ENCODE measurements around the gene MRFAP1L1.
A peak's percentile ranks its signal among the peaks of the same experiment; 100 is the strongest.

MRFAP1L1 gene

GRCh38 chr4:6697131-6697530 is 12.5 kb downstream of the MRFAP1L1 start:
- ATAC-seq (replicated peaks) (no peak), DNase-seq (no peak)
- peaks cover 11% of the 10 kb centered on the region for H3K36me3 Mint-ChIP-seq (ENCODE audit: insufficient read depth)
- peak overlapping the region; percentile 66 to 68 for H3K4me3 Mint-ChIP-seq
- H3K4me1 Mint-ChIP-seq (ENCODE audit: low read depth in 2 of 2), result peaks cover 65 to 68% of the 10 kb centered on the region in 2 donors
- no peaks in the 10 kb centered on the region for H3K9me3 Mint-ChIP-seq
- peak overlapping the region; percentile 93 to 98 for H3K27ac Mint-ChIP-seq
- H3K27me3 Mint-ChIP-seq, result no peaks in the 10 kb centered on the region

GRCh38 chr4:6696611-6697010 is 13.1 kb downstream of the MRFAP1L1 start:
- DNase-seq, result no peak
- Mint-ChIP-seq H3K4me1 (ENCODE audit: low read depth in 2 of 2) (peaks cover 66 to 67% of the 10 kb centered on the region in 2 donors), H3K27ac (peak overlapping the region; percentile 93 to 98), H3K27me3 (no peaks in the 10 kb centered on the region), H3K36me3 (ENCODE audit: insufficient read depth) (peaks cover 11% of the 10 kb centered on the region), H3K4me3 (peak overlapping the region; percentile 66 to 68), H3K9me3 (no peaks in the 10 kb centered on the region)
- peak; percentile 58 for ATAC-seq (replicated peaks)

- DNase-seq (peak; percentile 47 to 59 (median 52)), ATAC-seq (replicated peaks) (peak; percentile 85)
- peaks cover 14% of the 10 kb centered on the region for H3K36me3 Mint-ChIP-seq (ENCODE audit: insufficient read depth)
- peak overlapping the region; percentile 93 to 98 for H3K27ac Mint-ChIP-seq
- H3K27me3 Mint-ChIP-seq, result no peaks in the 10 kb centered on the region
- H3K4me1 Mint-ChIP-seq (ENCODE audit: low read depth in 2 of 2), result peaks cover 69 to 73% of the 10 kb centered on the region in 2 donors
- H3K9me3 Mint-ChIP-seq, result no peaks in the 10 kb centered on the region
- peak overlapping the region; percentile 66 to 68 for H3K4me3 Mint-ChIP-seq
These were observed 13.7 kb downstream of the MRFAP1L1 start for GRCh38 chr4:6695660-6696610.

- H3K36me3 Mint-ChIP-seq (ENCODE audit: insufficient read depth), result peaks cover 23% of the 10 kb centered on the region
- H3K27ac Mint-ChIP-seq, result peak overlapping the region; percentile 93 to 98
- ATAC-seq (replicated peaks) (peak; percentile 26), DNase-seq (peak in 2 of 3 experiments; percentile 29 to 31)
- H3K4me1 Mint-ChIP-seq (ENCODE audit: low read depth in 2 of 2), result peaks cover 76 to 79% of the 10 kb centered on the region in 2 donors
- no peaks in the 10 kb centered on the region for H3K27me3 Mint-ChIP-seq
- H3K4me3 Mint-ChIP-seq, result peak overlapping the region; percentile 66 to 68
- H3K9me3 Mint-ChIP-seq, result no peaks in the 10 kb centered on the region
These were observed 15.3 kb downstream of the MRFAP1L1 start for GRCh38 chr4:6694177-6694901.

GRCh38 chr4:6693231-6694176 is 16.2 kb downstream of the MRFAP1L1 start, which contains the start of gene S100P:
Gene S100P, plus strand, starts transcription at chr4:6693878. Its CDS starts 55 bp downstream, at chr4:6693933.
- ATAC-seq (replicated peaks) (no peak), DNase-seq (no peak)
- peak within 1 kb of the TSS; percentile 93 to 98 for H3K27ac Mint-ChIP-seq
- no peaks in the 10 kb centered on the region for H3K27me3 Mint-ChIP-seq
- H3K9me3 Mint-ChIP-seq, result no peaks in the 10 kb centered on the region
- peaks cover 80 to 83% of the 10 kb centered on the region in 2 donors for H3K4me1 Mint-ChIP-seq (ENCODE audit: low read depth in 2 of 2)
- peak within 1 kb of the TSS; percentile 66 to 68 for H3K4me3 Mint-ChIP-seq
- H3K36me3 Mint-ChIP-seq (ENCODE audit: insufficient read depth), result peaks cover 30% of the 10 kb centered on the region

- Mint-ChIP-seq H3K27me3 (no peaks in the 10 kb centered on the region), H3K9me3 (no peaks in the 10 kb centered on the region), H3K36me3 (ENCODE audit: insufficient read depth) (peaks cover 30% of the 10 kb centered on the region), H3K27ac (peak overlapping the region; percentile 93 to 98), H3K4me1 (ENCODE audit: low read depth in 2 of 2) (peaks cover 80 to 84% of the 10 kb centered on the region in 2 donors), H3K4me3 (peak overlapping the region; percentile 26 to 66)
- DNase-seq (no peak), ATAC-seq (replicated peaks) (no peak)
These were observed 16.9 kb downstream of the MRFAP1L1 start for GRCh38 chr4:6692806-6693205.

GRCh38 chr4:6692379-6692778 is 17.3 kb downstream of the MRFAP1L1 start:
- Mint-ChIP-seq H3K27ac (peak overlapping the region; percentile 93 to 98), H3K4me3 (peak overlapping the region; percentile 26 to 66), H3K9me3 (no peaks in the 10 kb centered on the region), H3K36me3 (ENCODE audit: insufficient read depth) (peaks cover 30% of the 10 kb centered on the region), H3K27me3 (no peaks in the 10 kb centered on the region), H3K4me1 (ENCODE audit: low read depth in 2 of 2) (peaks cover 84 to 86% of the 10 kb centered on the region in 2 donors)
- ATAC-seq (replicated peaks) (no peak), DNase-seq (no peak)

- Mint-ChIP-seq H3K27me3 (no peaks in the 10 kb centered on the region), H3K4me3 (peak overlapping the region; percentile 97), H3K4me1 (ENCODE audit: low read depth in 2 of 2) (peaks cover 68 to 77% of the 10 kb centered on the region in 2 donors), H3K9me3 (no peaks in the 10 kb centered on the region), H3K36me3 (ENCODE audit: insufficient read depth) (peaks cover 30% of the 10 kb centered on the region), H3K27ac (peak overlapping the region; percentile 97 to 100)
- DNase-seq (no peak), ATAC-seq (replicated peaks) (no peak)
These were observed 20.1 kb downstream of the MRFAP1L1 start for GRCh38 chr4:6689506-6689960.

GRCh38 chr4:6688879-6689505 is 20.7 kb downstream of the MRFAP1L1 start:
- H3K9me3 Mint-ChIP-seq, result no peaks in the 10 kb centered on the region
- peak; percentile 79 for ATAC-seq (replicated peaks)
- H3K27ac Mint-ChIP-seq, result peak overlapping the region; percentile 97 to 100
- peaks cover 31% of the 10 kb centered on the region for H3K36me3 Mint-ChIP-seq (ENCODE audit: insufficient read depth)
- peak overlapping the region; percentile 97 for H3K4me3 Mint-ChIP-seq
- peaks cover 66 to 74% of the 10 kb centered on the region in 2 donors for H3K4me1 Mint-ChIP-seq (ENCODE audit: low read depth in 2 of 2)
- peak; percentile 67 to 68 (median 68) for DNase-seq
- H3K27me3 Mint-ChIP-seq, result no peaks in the 10 kb centered on the region

GRCh38 chr4:6687947-6688878 is 21.5 kb downstream of the MRFAP1L1 start:
- H3K36me3 Mint-ChIP-seq (ENCODE audit: insufficient read depth), result peaks cover 39% of the 10 kb centered on the region
- peak overlapping the region; percentile 97 for H3K4me3 Mint-ChIP-seq
- H3K27me3 Mint-ChIP-seq, result no peaks in the 10 kb centered on the region
- H3K4me1 Mint-ChIP-seq (ENCODE audit: low read depth in 2 of 2), result peaks cover 60 to 66% of the 10 kb centered on the region in 2 donors
- no peak for DNase-seq
- no peak for ATAC-seq (replicated peaks)
- H3K27ac Mint-ChIP-seq, result peak overlapping the region; percentile 97 to 100
- H3K9me3 Mint-ChIP-seq, result no peaks in the 10 kb centered on the region

GRCh38 chr4:6686104-6686787 is 23.4 kb downstream of the MRFAP1L1 start:
- peak overlapping the region; percentile 25 to 97 for H3K27ac Mint-ChIP-seq
- H3K4me3 Mint-ChIP-seq, result peak overlapping the region in 1 of 2 donors; percentile 6
- DNase-seq (no peak), ATAC-seq (replicated peaks) (no peak)
- no peaks in the 10 kb centered on the region for H3K27me3 Mint-ChIP-seq
- H3K4me1 Mint-ChIP-seq (ENCODE audit: low read depth in 2 of 2), result peaks cover 59 to 60% of the 10 kb centered on the region in 2 donors
- peaks cover 52% of the 10 kb centered on the region for H3K36me3 Mint-ChIP-seq (ENCODE audit: insufficient read depth)
- H3K9me3 Mint-ChIP-seq, result no peaks in the 10 kb centered on the region
